HG03095 (cell line): ENCODE measurements around the gene TSFM.

ENCODE experiments used
- ATAC-seq: cut with Tn5 transposase; IDR thresholded peaks from one replicate; pipeline ENCODE4 v1.9.1; 2021; ENCODE audit warnings: moderate library complexity; ENCODE audit not compliant: unreplicated experiment

TSFM gene

GRCh38 chr12:57777911-57778310, 4.7 kb upstream of the TSFM start:
- ATAC-seq = no peak

- no peak for ATAC-seq
Measured at GRCh38 chr12:57779736-57780135, 2.9 kb upstream of the TSFM start.

DNA sequence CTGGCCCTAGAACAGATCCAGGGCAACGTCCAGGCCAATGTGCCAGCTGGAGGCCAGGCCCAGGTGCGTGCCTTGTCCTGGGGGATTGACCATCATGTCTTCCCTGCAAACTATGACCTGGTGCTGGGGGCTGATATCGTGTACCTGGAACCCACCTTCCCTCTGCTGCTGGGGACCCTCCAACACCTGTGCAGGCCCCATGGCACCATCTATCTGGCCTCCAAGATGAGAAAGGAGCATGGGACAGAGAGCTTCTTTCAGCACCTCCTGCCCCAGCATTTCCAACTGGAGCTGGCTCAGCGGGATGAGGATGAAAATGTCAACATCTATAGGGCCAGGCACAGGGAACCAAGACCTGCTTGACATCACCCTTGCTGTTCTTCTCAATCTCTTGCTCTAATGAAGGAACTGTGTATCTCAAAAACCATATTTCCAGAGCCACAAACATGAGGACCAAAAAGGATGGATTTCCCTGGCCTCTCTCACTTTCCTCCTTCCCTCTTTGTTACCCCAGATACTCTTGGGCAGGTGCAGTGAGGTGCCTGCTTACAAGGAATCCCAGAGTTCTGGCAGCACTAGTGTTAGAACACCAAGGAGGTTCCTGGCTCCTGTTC, 2.2 kb upstream of the TSFM start:
- no peak for ATAC-seq

GRCh38 chr12:57781244-57781643, 1.3 kb upstream of the TSFM start:
- no peak for ATAC-seq

DNA sequence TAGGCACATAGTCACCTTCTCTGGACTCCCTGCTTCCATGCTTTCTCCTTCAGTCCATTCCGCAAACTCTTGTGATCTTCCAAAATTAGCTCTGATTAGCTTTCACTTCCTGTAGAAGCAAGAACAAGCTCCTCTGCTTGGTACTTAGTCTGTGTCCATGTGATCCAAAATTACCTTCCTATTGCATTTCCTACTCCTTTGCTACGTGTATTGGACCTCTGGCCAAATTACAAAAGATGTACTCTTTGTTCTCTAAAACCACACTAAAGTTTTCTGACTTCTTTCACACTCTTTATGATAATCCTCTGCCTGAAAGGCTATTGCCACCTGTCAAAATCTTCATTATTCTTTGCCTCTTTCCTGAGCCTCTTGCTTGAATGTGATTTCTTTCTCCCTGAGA, 786 bp upstream of the TSFM start:
- ATAC-seq = no peak

DNA sequence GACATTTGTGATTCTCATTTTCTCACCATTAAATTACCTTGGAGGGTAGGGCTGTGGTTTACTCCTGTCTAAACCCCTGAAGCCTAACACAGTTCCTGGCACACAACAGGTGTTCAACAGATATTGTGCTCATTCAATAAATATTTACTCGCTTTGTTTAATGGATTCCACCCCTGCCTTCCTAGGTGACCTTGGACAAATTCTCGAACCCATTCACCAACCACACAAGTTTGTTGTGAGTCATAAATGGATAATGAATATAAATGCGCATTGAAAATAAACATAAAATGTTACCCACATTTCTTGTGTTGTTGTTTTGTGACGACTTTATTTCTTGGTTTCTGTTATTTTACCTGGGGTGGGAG, 362 bp upstream of the TSFM start:
- ATAC-seq = no peak

GRCh38 chr12:57783466-57783801, 847 bp downstream of the TSFM start:
- ATAC-seq = no peak

GRCh38 chr12:57783861-57784260, 1.3 kb downstream of the TSFM start:
- ATAC-seq = no peak

DNA sequence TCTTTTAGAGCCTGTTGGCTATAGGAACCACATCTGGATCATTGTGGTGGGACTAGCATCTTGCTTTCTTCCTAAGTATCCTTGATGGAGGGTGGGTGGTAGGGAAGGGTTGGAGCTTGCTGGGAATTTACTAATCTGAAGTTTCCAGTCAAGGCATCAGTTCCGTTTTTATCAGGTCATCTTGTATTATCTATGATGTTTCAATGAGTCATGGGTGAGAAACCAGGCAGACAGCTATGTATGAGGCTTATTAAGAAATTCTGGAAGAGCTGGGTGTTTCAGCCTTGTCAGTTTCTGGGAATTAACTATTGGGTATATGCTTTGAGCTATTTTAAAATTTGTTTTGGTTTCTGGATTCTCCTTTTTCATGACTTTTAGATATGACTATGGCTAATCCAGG, 11.3 kb downstream of the TSFM start:
- ATAC-seq = no peak

GRCh38 chr12:57795354-57795753, 12.8 kb downstream of the TSFM start:
- ATAC-seq = no peak

DNA sequence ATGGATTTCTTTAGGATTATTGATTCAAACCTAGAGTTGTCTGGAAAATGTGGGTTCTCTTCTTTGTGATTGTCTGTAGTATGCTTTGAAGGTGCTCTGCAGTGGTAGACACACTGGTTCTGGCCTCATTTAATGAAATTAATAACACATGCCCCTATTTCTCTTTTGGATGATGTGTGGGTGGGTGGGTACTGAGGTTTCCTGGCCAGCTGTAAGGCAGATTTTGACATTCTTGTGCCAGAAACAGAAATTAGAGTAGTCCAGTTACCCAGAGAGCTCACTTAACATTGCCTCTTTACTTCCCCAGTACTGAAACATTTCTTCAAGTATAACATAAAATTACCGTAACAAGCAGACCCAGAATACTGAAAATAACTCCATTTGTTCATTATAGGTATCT, 14.4 kb downstream of the TSFM start:
- no peak for ATAC-seq

- no peak for ATAC-seq
Measured at GRCh38 chr12:57797933-57798332, 15.3 kb downstream of the TSFM start.

GRCh38 chr12:57800965-57801364, 18.4 kb downstream of the TSFM start:
- no peak for ATAC-seq

DNA sequence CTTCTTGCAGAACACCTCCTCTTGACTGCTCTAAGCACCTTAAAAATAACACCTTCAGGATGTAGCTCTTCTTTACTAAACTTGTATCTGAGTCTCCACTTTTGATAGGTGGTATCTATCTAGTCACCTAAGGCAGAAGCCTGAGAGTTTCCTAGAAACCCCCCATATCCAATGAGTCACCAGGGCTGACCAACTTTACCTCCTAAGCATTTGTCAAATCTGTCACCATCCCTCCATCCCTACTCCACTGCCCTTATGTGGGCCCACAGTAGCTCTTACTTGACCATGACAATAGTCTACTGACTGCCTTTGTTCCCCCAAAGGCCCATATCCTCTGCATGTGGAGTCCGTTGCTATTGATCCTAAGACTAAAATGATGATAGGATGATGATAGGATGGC, 20.0 kb downstream of the TSFM start:
- no peak for ATAC-seq

- no peak for ATAC-seq
Measured at GRCh38 chr12:57803319-57803893, 20.8 kb downstream of the TSFM start.

GRCh38 chr12:57806677-57807076, 24.1 kb downstream of the TSFM start:
- ATAC-seq = no peak

- no peak for ATAC-seq
Measured at GRCh38 chr12:57807285-57807684, 24.7 kb downstream of the TSFM start.

DNA sequence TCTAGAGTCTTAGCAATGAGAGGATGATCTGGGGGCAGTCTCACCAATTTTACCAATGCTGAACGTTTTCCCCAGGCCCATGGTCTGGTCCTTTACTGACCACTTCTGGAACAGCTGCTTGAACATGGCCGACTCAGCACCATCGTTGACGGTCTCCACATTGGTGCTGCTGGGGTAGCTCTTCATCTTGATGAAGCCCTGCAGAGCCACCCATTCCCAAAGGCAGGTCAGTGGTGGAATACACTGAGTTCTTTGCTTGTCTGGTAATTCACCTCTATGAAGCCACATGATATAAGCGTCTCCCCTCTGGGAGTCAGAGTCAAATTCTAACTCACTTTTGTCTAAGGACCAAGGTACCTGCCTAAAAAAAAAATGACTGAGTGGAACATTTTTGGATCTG, 25.8 kb downstream of the TSFM start:
- ATAC-seq = no peak

GRCh38 chr12:57809425-57809824, 26.8 kb downstream of the TSFM start:
- ATAC-seq = no peak

GRCh38 chr12:57810450-57810849, 27.9 kb downstream of the TSFM start:
- no peak for ATAC-seq

DNA sequence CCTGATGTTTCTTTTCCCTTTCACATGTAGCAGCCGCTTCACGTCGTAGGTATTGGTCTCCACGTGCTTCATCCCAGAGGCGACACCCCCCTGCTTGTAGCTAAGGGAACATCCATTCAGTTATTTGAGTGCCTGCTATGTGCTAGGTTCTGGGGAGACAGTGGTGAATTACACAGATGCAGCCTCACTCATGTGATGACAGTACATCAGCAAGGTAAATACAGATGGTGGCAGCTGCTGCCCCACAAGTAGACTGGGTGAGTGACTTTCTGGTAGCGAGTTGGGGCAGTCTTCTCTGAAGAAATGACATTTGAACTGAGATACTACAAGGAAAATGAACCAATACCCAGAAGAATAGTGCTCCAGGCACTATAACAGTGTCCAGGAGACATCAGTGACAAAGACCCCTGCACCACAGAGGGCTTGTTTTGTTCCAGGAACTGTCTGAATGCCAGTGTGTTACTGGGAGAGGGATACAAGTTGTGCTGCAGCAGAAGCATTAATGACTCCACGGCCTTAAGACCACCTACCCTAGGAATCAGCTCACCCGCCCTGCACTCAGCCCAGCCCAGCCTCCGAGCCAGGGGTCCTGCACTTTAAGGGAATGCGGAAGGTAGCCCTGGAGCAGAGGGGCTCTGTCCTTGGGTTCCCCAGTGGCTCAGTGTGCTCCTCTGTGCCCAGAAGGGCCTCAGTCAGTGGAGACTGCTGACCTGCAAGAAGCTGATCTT, 28.6 kb downstream of the TSFM start:
- no peak for ATAC-seq

DNA sequence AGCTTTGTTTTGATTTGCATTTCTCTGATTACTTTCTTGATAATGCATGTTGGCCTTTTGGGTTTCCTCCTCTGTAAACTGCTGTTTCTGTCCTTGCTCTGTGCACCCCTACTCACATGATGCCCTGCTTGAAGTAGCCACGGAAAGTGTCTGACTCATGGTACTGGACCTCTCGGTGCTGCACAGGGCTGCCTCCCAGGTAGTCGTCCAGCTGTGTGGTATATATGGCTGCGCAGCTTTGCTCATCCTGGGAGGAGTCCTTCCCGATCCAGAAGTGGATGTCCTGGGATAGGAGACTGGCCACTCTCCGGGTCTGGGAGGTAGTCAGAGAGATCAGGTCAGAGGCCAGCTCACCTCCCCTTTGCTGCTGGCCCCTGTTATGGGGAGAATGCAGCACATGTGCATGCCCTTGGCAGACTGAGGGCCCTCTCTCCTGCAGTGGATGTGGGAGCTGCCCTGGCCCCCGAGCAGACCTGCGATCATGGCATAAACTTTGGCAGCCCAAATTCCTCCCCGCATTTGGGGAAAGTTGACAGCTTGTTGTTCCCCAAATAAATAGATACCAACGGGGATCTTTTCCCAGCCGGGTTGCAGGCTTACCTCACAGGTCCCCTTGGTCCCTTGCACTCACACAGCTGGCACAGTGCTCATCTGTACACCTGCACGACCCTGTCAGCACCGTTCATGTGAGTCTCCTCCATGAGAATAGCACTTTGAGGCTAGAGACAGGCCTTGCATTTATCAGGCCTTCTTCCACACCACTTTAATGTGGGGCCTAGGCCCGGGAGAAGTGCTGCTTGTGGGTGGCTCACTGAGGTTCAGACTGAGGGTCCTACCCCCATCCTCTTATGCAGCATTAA, 30.8 kb downstream of the TSFM start:
- no peak for ATAC-seq
